Liver (tissue), 9 donors: Measurements from ENCODE around the gene ADAMTS4. TPM values are rescaled to one million over a fixed set of nuclear protein-coding genes. Genes with fewer than 3 reads are reported as not detected.
A peak's percentile ranks its signal among the peaks of the same experiment; 100 is the strongest.

ENCODE experiments used
- DNase-seq: peaks from one replicate; pipeline ENCODE4 v3.0.0-alpha.2; 2017; ENCODE audit warnings: low spot score
- H3K27ac ChIP-seq, 2 donors: one replicate each; pipeline ENCODE4 v1.7.0; 2013; ENCODE audit warnings: inconsistent platforms in 2 of 2, low read length in 2 of 2, control low read depth in 1 of 2, low read depth in 1 of 2, mild to moderate bottlenecking in 1 of 2
- H3K27me3 ChIP-seq, 4 donors: one replicate each; pipeline versions ENCODE4 v1.6.1 to v1.7.0; 2013; ENCODE audit warnings: low read length in 3 of 4, inconsistent platforms in 1 of 4, mild to moderate bottlenecking in 1 of 4, moderate library complexity in 1 of 4; ENCODE audit not compliant: control insufficient read depth in 4 of 4, insufficient read depth in 4 of 4
- H3K36me3 ChIP-seq, 4 donors: one replicate each; pipeline versions ENCODE4 v1.6.1 to v1.7.0; 2013; ENCODE audit warnings: low read length in 3 of 4, mild to moderate bottlenecking in 3 of 4, low read depth in 1 of 4, moderate library complexity in 1 of 4; ENCODE audit not compliant: control insufficient read depth in 4 of 4, insufficient read depth in 3 of 4
- H3K4me1 ChIP-seq, 4 donors: one replicate each; pipeline versions ENCODE4 v1.6.1 to v1.7.0; 2013; ENCODE audit warnings: low read length in 3 of 4, mild to moderate bottlenecking in 3 of 4, moderate library complexity in 1 of 4; ENCODE audit not compliant: control insufficient read depth in 4 of 4, insufficient read depth in 4 of 4
- H3K4me3 ChIP-seq, 3 donors: one replicate each; pipeline versions ENCODE4 v1.6.1 to v1.7.0; 2013; ENCODE audit warnings: low read length in 3 of 3, control low read depth in 1 of 3, low read depth in 1 of 3, mild to moderate bottlenecking in 1 of 3
- H3K9ac ChIP-seq, 2 donors: one replicate each; pipeline ENCODE4 v1.7.0; 2013; ENCODE audit warnings: low read length in 2 of 2, mild to moderate bottlenecking in 2 of 2, moderate library complexity in 2 of 2, control low read depth in 1 of 2, low read depth in 1 of 2
- H3K9me3 ChIP-seq, 4 donors: one replicate each; pipeline versions ENCODE4 v1.6.1 to v1.7.0; 2013; ENCODE audit warnings: low read length in 3 of 4; ENCODE audit not compliant: control insufficient read depth in 4 of 4
- EGR1 ChIP-seq, 2 donors: IDR thresholded peaks; 2 replicates each; pipeline ENCODE4 v1.6.1; 2016 to 2018; ENCODE audit warnings: antibody characterized with exemption in 2 of 2, low read depth in 2 of 2
- FOXA1 ChIP-seq: IDR thresholded peaks from 2 replicates; pipeline ENCODE4 v1.6.1; 2016; ENCODE audit warnings: antibody characterized with exemption
- GABPA ChIP-seq, 2 donors: IDR thresholded peaks in 1 of 2; conservative IDR thresholded peaks in 1 of 2; 2 replicates each; pipeline ENCODE4 v1.6.1; 2016; ENCODE audit warnings: antibody characterized with exemption in 2 of 2, mild to moderate bottlenecking in 1 of 2, moderate library complexity in 1 of 2
- HNF4G ChIP-seq: IDR thresholded peaks from 2 replicates; pipeline ENCODE4 v1.6.1; 2016; ENCODE audit warnings: antibody characterized with exemption
- JUND ChIP-seq, 2 donors: IDR thresholded peaks; 2 replicates each; pipeline ENCODE4 v1.6.1; 2016; ENCODE audit warnings: antibody characterized with exemption in 2 of 2
- NR2F2 ChIP-seq: IDR thresholded peaks from 2 replicates; pipeline ENCODE4 v1.6.1; 2016; ENCODE audit warnings: antibody characterized with exemption
- RAD21 ChIP-seq, 2 donors: IDR thresholded peaks; 2 replicates each; pipeline ENCODE4 v1.6.1; 2016; ENCODE audit warnings: antibody characterized with exemption in 2 of 2, mild to moderate bottlenecking in 2 of 2
- SP1 ChIP-seq: IDR thresholded peaks from 2 replicates; pipeline ENCODE4 v1.6.1; 2018; ENCODE audit warnings: antibody characterized with exemption, mild to moderate bottlenecking
- TAF1 ChIP-seq: conservative IDR thresholded peaks from 2 replicates; pipeline ENCODE4 v1.6.1; 2016; ENCODE audit warnings: antibody characterized with exemption, mild to moderate bottlenecking
- YY1 ChIP-seq: IDR thresholded peaks from 2 replicates; pipeline ENCODE4 v1.6.1; 2016; ENCODE audit warnings: antibody characterized with exemption, mild to moderate bottlenecking
- WGBS: extraction: QIAGEN DNeasy Blood & Tissue Kit; methylation state at CpG from one replicate; pipeline ENCODE4 v1.1.7; 2013; 5-methylcytosine and 5-hydroxymethylcytosine counted together
- polyA plus RNA-seq, 2 donors: library from polyadenylated mRNA; stranded (reverse) in 1 of 2; unstranded in 1 of 2; fragments of 200-250 nt in 1 of 2; fragments of >200 nt in 1 of 2; fragmentation: Nextera tagmentation in 1 of 2; extraction: Ambion mirVana in 1 of 2; gene quantifications; one replicate each; pipeline versions ENCODE4 v1.2.1 to v1.2.3, GENCODE V29; 2013 to 2015
- total RNA-seq, 2 donors: library from RNA; depleted of rRNA; stranded (reverse); fragments of >200 nt; gene quantifications; one replicate each; pipeline ENCODE4 v1.2.3, GENCODE V29; 2014
- TF ChIP-seq, protein P1 (sequence below): IDR thresholded peaks from 2 replicates; pipeline ENCODE4 v1.6.1; 2016; ENCODE audit warnings: antibody characterized with exemption
- TF ChIP-seq, protein P2 (sequence below): IDR thresholded peaks from 2 replicates; pipeline ENCODE4 v1.6.1; 2016; ENCODE audit warnings: antibody characterized with exemption
- TF ChIP-seq, protein P3 (sequence below): IDR thresholded peaks from 2 replicates; pipeline ENCODE4 v1.6.1; 2016; ENCODE audit warnings: antibody characterized with exemption, mild to moderate bottlenecking
- TF ChIP-seq, protein P4 (sequence below): IDR thresholded peaks from 2 replicates; pipeline ENCODE4 v1.6.1; 2016; ENCODE audit warnings: antibody characterized with exemption
- TF ChIP-seq, protein P5 (sequence below): fragments of 150-350 bp; IDR thresholded peaks from 2 replicates; pipeline ENCODE4 v1.5.1; 2017; ENCODE audit warnings: improper control_type of control experiment, low read depth, low read length; ENCODE audit not compliant: missing input control
- donor health status: healthy.
- donor health status: healthy.
- donor health status: healthy.
- donor health status: healthy.
- donor health status: healthy.

ADAMTS4 gene
- total and polyA plus RNA-seq, 4 donors = 0.21 to 2.2 (median 0.38) TPM

DNA sequence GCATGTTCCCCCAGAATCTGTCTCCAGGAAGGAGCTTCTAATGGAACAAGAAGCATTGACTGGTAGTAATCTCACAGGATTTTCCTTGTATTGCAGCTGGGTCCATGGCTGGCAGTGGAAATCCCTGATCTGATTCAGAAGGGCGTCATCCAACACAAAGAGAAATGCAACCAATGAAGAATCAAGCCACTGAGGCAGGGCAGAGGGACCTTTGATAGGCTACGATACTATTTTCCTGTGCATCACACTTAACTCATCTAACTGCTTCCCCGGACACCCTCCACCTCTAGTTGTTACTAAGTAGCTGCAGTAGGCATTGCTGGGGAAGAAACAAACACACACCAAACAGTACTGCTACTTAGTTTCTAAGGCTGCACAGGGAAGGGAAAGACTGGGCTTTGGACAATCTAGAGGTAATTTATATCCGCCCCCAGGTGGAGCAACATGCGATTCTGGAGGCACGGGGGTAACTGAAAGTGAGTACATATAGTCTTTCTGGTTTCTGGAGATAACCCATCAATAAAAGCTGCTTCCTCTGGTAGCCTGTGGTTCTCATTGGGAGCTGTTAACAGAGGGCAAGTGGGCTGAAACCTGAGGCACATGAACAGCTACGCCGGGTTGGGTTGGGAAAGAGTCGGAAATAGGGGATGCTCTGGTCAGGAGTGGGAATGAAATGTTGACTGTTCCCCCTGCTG lies 40.4 kb downstream of the ADAMTS4 start:
- Histone ChIP-seq H3K27ac (peak overlapping the region; percentile 64 to 79), H3K4me3 (peak overlapping the region; percentile 76 to 94 (median 81)), H3K9me3 (no peaks in the 10 kb centered on the region), H3K4me1 (peaks cover 10 to 31% (median 21%) of the 10 kb centered on the region in 4 donors), H3K27me3 (no peaks in the 10 kb centered on the region), H3K9ac (peak overlapping the region in 1 of 2 donors; percentile 45), H3K36me3 (peaks cover 0 to 10% (median 5%) of the 10 kb centered on the region in 4 donors)
- TF ChIP-seq, protein P1, sequence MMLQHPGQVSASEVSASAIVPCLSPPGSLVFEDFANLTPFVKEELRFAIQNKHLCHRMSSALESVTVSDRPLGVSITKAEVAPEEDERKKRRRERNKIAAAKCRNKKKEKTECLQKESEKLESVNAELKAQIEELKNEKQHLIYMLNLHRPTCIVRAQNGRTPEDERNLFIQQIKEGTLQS = no peak
- TF ChIP-seq NR2F2 (no peak), RAD21 (IDR thresholded peaks at IDR 0.05) (no peak), TAF1 (no peak), SP1 (no peak), JUND (IDR thresholded peaks at IDR 0.05) (no peak), YY1 (no peak), GABPA (IDR thresholded peaks at IDR 0.05 in 1 of 2, conservative IDR thresholded peaks at IDR 0.05 in 1 of 2) (no peak)
- TF ChIP-seq, protein P2, sequence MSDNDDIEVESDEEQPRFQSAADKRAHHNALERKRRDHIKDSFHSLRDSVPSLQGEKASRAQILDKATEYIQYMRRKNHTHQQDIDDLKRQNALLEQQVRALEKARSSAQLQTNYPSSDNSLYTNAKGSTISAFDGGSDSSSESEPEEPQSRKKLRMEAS = no peak
- TF ChIP-seq, protein P3, sequence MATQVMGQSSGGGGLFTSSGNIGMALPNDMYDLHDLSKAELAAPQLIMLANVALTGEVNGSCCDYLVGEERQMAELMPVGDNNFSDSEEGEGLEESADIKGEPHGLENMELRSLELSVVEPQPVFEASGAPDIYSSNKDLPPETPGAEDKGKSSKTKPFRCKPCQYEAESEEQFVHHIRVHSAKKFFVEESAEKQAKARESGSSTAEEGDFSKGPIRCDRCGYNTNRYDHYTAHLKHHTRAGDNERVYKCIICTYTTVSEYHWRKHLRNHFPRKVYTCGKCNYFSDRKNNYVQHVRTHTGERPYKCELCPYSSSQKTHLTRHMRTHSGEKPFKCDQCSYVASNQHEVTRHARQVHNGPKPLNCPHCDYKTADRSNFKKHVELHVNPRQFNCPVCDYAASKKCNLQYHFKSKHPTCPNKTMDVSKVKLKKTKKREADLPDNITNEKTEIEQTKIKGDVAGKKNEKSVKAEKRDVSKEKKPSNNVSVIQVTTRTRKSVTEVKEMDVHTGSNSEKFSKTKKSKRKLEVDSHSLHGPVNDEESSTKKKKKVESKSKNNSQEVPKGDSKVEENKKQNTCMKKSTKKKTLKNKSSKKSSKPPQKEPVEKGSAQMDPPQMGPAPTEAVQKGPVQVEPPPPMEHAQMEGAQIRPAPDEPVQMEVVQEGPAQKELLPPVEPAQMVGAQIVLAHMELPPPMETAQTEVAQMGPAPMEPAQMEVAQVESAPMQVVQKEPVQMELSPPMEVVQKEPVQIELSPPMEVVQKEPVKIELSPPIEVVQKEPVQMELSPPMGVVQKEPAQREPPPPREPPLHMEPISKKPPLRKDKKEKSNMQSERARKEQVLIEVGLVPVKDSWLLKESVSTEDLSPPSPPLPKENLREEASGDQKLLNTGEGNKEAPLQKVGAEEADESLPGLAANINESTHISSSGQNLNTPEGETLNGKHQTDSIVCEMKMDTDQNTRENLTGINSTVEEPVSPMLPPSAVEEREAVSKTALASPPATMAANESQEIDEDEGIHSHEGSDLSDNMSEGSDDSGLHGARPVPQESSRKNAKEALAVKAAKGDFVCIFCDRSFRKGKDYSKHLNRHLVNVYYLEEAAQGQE = no peak
- TF ChIP-seq, protein P4, sequence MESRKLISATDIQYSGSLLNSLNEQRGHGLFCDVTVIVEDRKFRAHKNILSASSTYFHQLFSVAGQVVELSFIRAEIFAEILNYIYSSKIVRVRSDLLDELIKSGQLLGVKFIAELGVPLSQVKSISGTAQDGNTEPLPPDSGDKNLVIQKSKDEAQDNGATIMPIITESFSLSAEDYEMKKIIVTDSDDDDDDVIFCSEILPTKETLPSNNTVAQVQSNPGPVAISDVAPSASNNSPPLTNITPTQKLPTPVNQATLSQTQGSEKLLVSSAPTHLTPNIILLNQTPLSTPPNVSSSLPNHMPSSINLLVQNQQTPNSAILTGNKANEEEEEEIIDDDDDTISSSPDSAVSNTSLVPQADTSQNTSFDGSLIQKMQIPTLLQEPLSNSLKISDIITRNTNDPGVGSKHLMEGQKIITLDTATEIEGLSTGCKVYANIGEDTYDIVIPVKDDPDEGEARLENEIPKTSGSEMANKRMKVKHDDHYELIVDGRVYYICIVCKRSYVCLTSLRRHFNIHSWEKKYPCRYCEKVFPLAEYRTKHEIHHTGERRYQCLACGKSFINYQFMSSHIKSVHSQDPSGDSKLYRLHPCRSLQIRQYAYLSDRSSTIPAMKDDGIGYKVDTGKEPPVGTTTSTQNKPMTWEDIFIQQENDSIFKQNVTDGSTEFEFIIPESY = no peak
- no peak for DNase-seq
- WGBS = 71% methylated on average over 9 of the region's 9 CpGs

DNA sequence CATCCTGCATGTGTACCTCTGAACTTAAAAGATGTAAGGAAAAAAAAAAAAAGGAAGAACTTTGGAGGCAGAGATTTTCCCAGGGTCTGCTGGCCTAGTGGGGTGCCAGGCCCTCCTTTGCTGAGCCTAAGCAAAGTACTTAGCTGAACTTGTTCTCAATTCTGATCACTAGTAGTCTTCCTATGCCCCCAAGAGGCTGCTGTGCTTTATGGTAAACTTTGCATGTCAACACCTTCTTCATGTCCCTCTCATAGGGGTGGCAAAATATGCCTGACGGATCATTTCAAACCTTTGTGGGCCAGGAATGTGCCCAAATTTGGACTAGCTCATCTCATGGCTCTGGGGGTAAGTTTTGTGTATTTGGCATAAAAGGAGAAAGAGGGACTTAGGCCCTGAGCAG lies 41.0 kb downstream of the ADAMTS4 start:
- H3K27ac ChIP-seq = no peak overlapping the region
- no peaks in the 10 kb centered on the region for H3K9me3 ChIP-seq
- 95% methylated on average over 1 of the region's 1 CpG for WGBS
- no peaks in the 10 kb centered on the region for H3K27me3 ChIP-seq
- H3K4me3 ChIP-seq = no peak overlapping the region
- H3K4me1 ChIP-seq = peaks cover 10 to 33% (median 23%) of the 10 kb centered on the region in 4 donors
- TF ChIP-seq, protein P2 = no peak
- TF ChIP-seq FOXA1 = no peak
- TF ChIP-seq, protein P1 = no peak
- TF ChIP-seq HNF4G = no peak
- TF ChIP-seq, protein P5, sequence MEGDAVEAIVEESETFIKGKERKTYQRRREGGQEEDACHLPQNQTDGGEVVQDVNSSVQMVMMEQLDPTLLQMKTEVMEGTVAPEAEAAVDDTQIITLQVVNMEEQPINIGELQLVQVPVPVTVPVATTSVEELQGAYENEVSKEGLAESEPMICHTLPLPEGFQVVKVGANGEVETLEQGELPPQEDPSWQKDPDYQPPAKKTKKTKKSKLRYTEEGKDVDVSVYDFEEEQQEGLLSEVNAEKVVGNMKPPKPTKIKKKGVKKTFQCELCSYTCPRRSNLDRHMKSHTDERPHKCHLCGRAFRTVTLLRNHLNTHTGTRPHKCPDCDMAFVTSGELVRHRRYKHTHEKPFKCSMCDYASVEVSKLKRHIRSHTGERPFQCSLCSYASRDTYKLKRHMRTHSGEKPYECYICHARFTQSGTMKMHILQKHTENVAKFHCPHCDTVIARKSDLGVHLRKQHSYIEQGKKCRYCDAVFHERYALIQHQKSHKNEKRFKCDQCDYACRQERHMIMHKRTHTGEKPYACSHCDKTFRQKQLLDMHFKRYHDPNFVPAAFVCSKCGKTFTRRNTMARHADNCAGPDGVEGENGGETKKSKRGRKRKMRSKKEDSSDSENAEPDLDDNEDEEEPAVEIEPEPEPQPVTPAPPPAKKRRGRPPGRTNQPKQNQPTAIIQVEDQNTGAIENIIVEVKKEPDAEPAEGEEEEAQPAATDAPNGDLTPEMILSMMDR = no peak
- TF ChIP-seq JUND (IDR thresholded peaks at IDR 0.05) = no peak
- TF ChIP-seq NR2F2 = no peak
- no peak for TF ChIP-seq EGR1 (IDR thresholded peaks at IDR 0.05; ENCODE audit: low read depth in 2 of 2)
- H3K36me3 ChIP-seq = peaks cover 0 to 8% (median 2%) of the 10 kb centered on the region in 4 donors
- H3K9ac ChIP-seq = no peak overlapping the region
- DNase-seq = no peak
